ENCODE data around the gene TIAM1. TPM values are rescaled to one million over a fixed set of nuclear protein-coding genes. Genes with fewer than 3 reads are reported as not detected.
A peak's percentile ranks its signal among the peaks of the same experiment; 100 is the strongest.

TIAM1 gene
- total and polyA plus RNA-seq, 2 of the 8 experiments (the other 6 are each of a cell fraction or from before 2014, with no cell fraction given) = 10.1 to 30.7 TPM

DNA sequence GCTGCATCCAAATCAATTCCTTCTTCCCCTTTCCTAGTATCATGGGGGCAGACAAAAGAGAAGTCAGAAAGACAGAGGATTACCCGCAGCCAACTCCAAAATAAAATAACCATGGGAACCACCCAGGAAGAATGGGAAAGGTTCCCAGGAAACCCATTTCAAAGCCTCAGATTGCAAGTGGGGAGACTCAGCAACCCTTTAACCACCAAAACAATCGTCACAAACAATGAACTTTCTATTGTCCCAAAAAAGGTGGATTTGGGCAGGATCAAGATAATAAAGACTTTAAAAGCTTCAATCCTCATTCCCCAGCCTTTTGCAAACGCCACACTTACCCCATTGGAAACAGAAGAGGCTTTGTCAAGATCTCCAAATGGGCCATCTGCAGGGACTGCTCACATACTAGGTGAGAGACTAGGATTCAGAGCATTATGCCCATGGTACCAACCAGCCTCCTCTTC lies 5.1 kb downstream of the TIAM1 start:
- peaks cover 2 to 6% (median 3%) of the 10 kb centered on the region in 4 experiments; a peak in 4 of 7 replicates for H3K4me1 ChIP-seq (replicated peaks in 1 of 4; ENCODE audit: control insufficient read depth in 3 of 4, insufficient read depth in 4 of 4, low read length in 3 of 4)
- CTCF ChIA-PET (ENCODE audit: partially characterized antibody) = interaction anchor here (1.0 to 1.5 kb wide), 3 partner anchors 25 to 265 kb away, joined by 3 read pairs; no protein-coding TSS in a partner anchor
- DNase-seq (ENCODE audit: low read depth in 1 of 2, low spot score in 2 of 2) = no peak
- H3K18ac ChIP-seq (ENCODE audit: extremely low read depth, low read length) = no peak overlapping the region
- FAIRE-seq = peak; percentile 78
- no peak overlapping the region for H2BK15ac ChIP-seq (ENCODE audit: low read length)
- H3K79me2 ChIP-seq (ENCODE audit: control insufficient read depth in 1 of 2, insufficient read depth in 2 of 2, low read length in 2 of 2) = peaks cover 0 to 14% of the 10 kb centered on the region in 2 experiments; a peak in 2 of 4 replicates
- no peak overlapping the region for H3K4me3 ChIP-seq (ENCODE audit: extremely low read depth in 1 of 4, insufficient read depth in 2 of 4, low read depth in 3 of 4, low read length in 4 of 4)
- H4K8ac ChIP-seq (ENCODE audit: extremely low read depth, insufficient read depth, low read length) = no peak overlapping the region
- no peak overlapping the region; a peak in 1 of 4 replicates for H3K4me2 ChIP-seq (ENCODE audit: insufficient read depth in 1 of 2, low read depth in 2 of 2, low read length in 2 of 2)
- H2AFZ ChIP-seq (ENCODE audit: low read length) = no peak overlapping the region
- H2AK5ac ChIP-seq (ENCODE audit: low read depth, low read length) = no peak overlapping the region
- no peak overlapping the region for H2BK120ac ChIP-seq (replicated peaks; ENCODE audit: low read depth, low read length)
- no peak overlapping the region for H4K91ac ChIP-seq (replicated peaks; ENCODE audit: insufficient read length, low read length)
- peaks cover 0 to 2% (median 0%) of the 10 kb centered on the region in 4 experiments; a peak in 1 of 7 replicates for H3K27me3 ChIP-seq (replicated peaks in 1 of 4; ENCODE audit: control insufficient read depth in 3 of 4, extremely low read depth in 1 of 4, insufficient read depth in 3 of 4, low read length in 3 of 4)
- H3K9me3 ChIP-seq (ENCODE audit: insufficient read depth in 2 of 2, low read depth in 1 of 2, low read length in 1 of 2) = no peaks in the 10 kb centered on the region
- 0 out of 2 replicates have a peak overlapping the region, but pooled peaks have one; percentile 61 for H2BK5ac ChIP-seq (ENCODE audit: low read depth, low read length)
- H3K79me1 ChIP-seq (ENCODE audit: low read depth, low read length) = peaks cover 3% of the 10 kb centered on the region; the same call in 1 of the 2 replicates
- no peak overlapping the region for H3K14ac ChIP-seq (ENCODE audit: insufficient read length)
- H4K20me1 ChIP-seq (replicated peaks in 1 of 2; ENCODE audit: control insufficient read depth in 1 of 2, insufficient read depth in 2 of 2, low read length in 2 of 2) = peaks cover 0 to 4% of the 10 kb centered on the region in 2 experiments
- H3K27ac ChIP-seq (ENCODE audit: low read depth, low read length) = peak overlapping the region; percentile 20; the same call in 1 of the 2 replicates
- no peak overlapping the region for H3K4ac ChIP-seq (replicated peaks; ENCODE audit: insufficient read length, low read depth, low read length)
- H2BK12ac ChIP-seq (ENCODE audit: low read depth, low read length) = no peak overlapping the region
- H3K23ac ChIP-seq (ENCODE audit: insufficient read length) = no peak overlapping the region
- no peak overlapping the region for H4K5ac ChIP-seq (ENCODE audit: insufficient read length, low read depth, low read length)
- no peak overlapping the region for H3K9ac ChIP-seq (replicated peaks in 1 of 4; ENCODE audit: extremely low read depth in 1 of 4, low read depth in 3 of 4, low read length in 3 of 4)
- H3K23me2 ChIP-seq (ENCODE audit: low read depth, low read length) = peaks cover 6% of the 10 kb centered on the region
- H2BK20ac ChIP-seq (ENCODE audit: low read length) = no peak overlapping the region
- no peaks in the 10 kb centered on the region for H3K36me3 ChIP-seq (ENCODE audit: control insufficient read depth in 2 of 4, insufficient read depth in 4 of 4, low read length in 3 of 4)
- no peak overlapping the region for H3K56ac ChIP-seq (replicated peaks; ENCODE audit: insufficient read length, low read depth, low read length)
- POLR2A ChIA-PET (ENCODE audit: partially characterized antibody) = interaction anchor here (0.8 to 1.4 kb wide), 2 partner anchors 220 kb away, joined by 3 read pairs; no protein-coding TSS in a partner anchor
- 68% methylated on average over 3 of the region's 3 CpGs; no CpG with 5 or more reads in 1 of the 2 experiments for WGBS, 2 experiments (ENCODE audit: extremely low coverage in 1 of 2, insufficient coverage in 1 of 2, insufficient read length in 1 of 2, insufficient replicate concordance in 2 of 2, low coverage in 1 of 2, low lambda C conversion rate in 2 of 2, missing lambda C conversion rate in 1 of 2)
- TF ChIP-seq BACH1 (IDR thresholded peaks at IDR 0.05; ENCODE audit: low read length) (no peak), PHF8 (conservative IDR thresholded peaks at IDR 0.05; ENCODE audit: low read depth, low read length) (no peak), RNF2 (IDR thresholded peaks at IDR 0.05; ENCODE audit: borderline replicate concordance, low read depth, low read length, missing control alignments, poor library complexity, severe bottlenecking) (no peak), SP2 (IDR thresholded peaks at IDR 0.05; ENCODE audit: low read length) (no peak)
